Measurements from ENCODE around the gene PIGQ.

PIGQ gene

DNA sequence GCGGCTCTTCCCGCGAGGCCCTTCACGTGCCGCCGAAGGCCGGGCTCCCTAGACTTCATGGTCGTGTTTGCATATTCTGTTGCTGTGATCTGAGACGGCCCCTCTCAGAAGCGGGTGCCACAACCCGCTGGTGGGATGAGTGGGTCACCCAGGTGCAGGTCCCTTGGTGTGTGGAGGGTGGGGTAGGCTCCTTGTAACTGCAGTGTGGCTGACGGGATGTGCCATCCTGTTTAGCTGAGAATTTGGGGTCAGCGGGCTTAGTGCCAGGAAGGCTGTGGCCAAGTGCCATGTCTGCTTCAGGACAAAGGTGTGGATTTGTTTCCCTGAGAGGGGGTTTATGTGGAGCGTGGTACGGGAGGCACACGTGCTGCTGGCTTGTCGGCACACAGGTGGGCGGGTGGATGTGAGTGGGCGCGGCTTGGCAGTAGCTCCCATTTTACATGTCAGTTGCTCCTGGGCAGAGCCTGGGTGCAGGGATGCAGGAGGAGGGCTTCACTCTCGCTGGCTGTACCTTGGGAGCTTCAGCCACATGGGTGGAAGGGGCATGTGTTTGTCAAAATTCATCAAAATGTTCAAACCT lies 51.8 kb downstream of the PIGQ start:
- Histone ChIP-seq H3K9ac (ENCODE audit: insufficient read length, low read depth) (no peak overlapping the region), H3K9me3 (ENCODE audit: insufficient read depth, low read length) (no peaks in the 10 kb centered on the region), H3K4me1 (ENCODE audit: insufficient read depth, insufficient read length) (peaks cover 36% of the 10 kb centered on the region), H3K27me3 (ENCODE audit: insufficient read depth, insufficient read length) (no peaks in the 10 kb centered on the region), H3K4me3 (ENCODE audit: insufficient read length, low read depth) (no peak overlapping the region), H3K36me3 (ENCODE audit: insufficient read depth, insufficient read length, low read length) (peaks cover 13% of the 10 kb centered on the region)
- no peak for TF ChIP-seq YY1 (IDR thresholded peaks at IDR 0.05; ENCODE audit: insufficient read depth, insufficient read length)
- no peak for TF ChIP-seq SUZ12 (IDR thresholded peaks at IDR 0.05; ENCODE audit: extremely low read depth, insufficient read depth, insufficient read length)
- no peak for DNase-seq (ENCODE audit: low read depth, low spot score)

GRCh38 chr16:622920-623280 lies 53.1 kb downstream of the PIGQ start:
- peak overlapping the region; percentile 21 for H3K9ac ChIP-seq (ENCODE audit: insufficient read length, low read depth)

DNA sequence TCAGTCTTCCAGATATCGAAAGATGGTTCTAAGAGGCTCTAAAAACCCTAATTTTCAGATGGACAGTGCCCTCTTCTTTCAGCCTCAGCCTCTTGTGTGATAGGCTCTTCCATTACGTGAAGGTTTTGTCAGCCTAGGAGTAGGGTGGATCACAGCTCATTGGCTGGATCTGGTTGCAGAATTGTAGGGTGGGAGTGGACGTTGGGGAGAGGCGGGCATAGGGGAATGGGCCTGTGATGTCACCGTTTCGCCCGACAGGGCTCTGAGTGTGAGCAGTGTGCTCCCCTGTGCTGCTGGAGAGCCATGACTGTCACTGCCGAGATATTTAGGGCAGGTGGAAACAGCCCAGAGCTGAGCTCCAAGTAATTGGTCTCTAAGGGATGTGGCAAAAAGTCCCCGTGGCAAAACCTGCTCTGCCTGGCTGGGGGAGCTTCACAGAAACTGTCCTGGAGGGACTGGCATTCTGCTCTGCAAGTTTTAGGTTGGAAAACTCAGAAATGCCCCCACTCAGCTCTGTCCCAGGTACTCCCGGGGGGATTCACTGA lies 54.8 kb downstream of the PIGQ start:
- Histone ChIP-seq H3K4me3 (ENCODE audit: insufficient read length, low read depth) (no peak overlapping the region), H3K36me3 (ENCODE audit: insufficient read depth, insufficient read length, low read length) (peaks cover 27% of the 10 kb centered on the region), H3K4me1 (ENCODE audit: insufficient read depth, insufficient read length) (peaks cover 58% of the 10 kb centered on the region), H3K9ac (ENCODE audit: insufficient read length, low read depth) (peak overlapping the region; percentile 22), H3K9me3 (ENCODE audit: insufficient read depth, low read length) (no peaks in the 10 kb centered on the region), H3K27me3 (ENCODE audit: insufficient read depth, insufficient read length) (no peaks in the 10 kb centered on the region)
- TF ChIP-seq SUZ12 (IDR thresholded peaks at IDR 0.05; ENCODE audit: extremely low read depth, insufficient read depth, insufficient read length) (no peak), YY1 (IDR thresholded peaks at IDR 0.05; ENCODE audit: insufficient read depth, insufficient read length) (no peak), ZNF274 (IDR thresholded peaks at IDR 0.05; ENCODE audit: low read depth, low read length) (no peak)
- no peak for DNase-seq (ENCODE audit: low read depth, low spot score)

More at GRCh38 chr16:622920-623280, 53.1 kb downstream of the PIGQ start:
- TF ChIP-seq YY1 (IDR thresholded peaks at IDR 0.05; ENCODE audit: insufficient read depth, insufficient read length), result no peak
- no peak for TF ChIP-seq ZNF274 (IDR thresholded peaks at IDR 0.05; ENCODE audit: low read depth, low read length)
- TF ChIP-seq SUZ12 (IDR thresholded peaks at IDR 0.05; ENCODE audit: extremely low read depth, insufficient read depth, insufficient read length), result no peak
- no peak for DNase-seq (ENCODE audit: low read depth, low spot score)
- peaks cover 18% of the 10 kb centered on the region for H3K36me3 ChIP-seq (ENCODE audit: insufficient read depth, insufficient read length, low read length)
- no peaks in the 10 kb centered on the region for H3K9me3 ChIP-seq (ENCODE audit: insufficient read depth, low read length)
- no peak overlapping the region for H3K4me3 ChIP-seq (ENCODE audit: insufficient read length, low read depth)
- no peaks in the 10 kb centered on the region for H3K27me3 ChIP-seq (ENCODE audit: insufficient read depth, insufficient read length)
- peaks cover 44% of the 10 kb centered on the region for H3K4me1 ChIP-seq (ENCODE audit: insufficient read depth, insufficient read length)

- no peak for TF ChIP-seq ZNF274 (IDR thresholded peaks at IDR 0.05; ENCODE audit: low read depth, low read length)
- no peak for TF ChIP-seq YY1 (IDR thresholded peaks at IDR 0.05; ENCODE audit: insufficient read depth, insufficient read length)
- no peak for TF ChIP-seq SUZ12 (IDR thresholded peaks at IDR 0.05; ENCODE audit: extremely low read depth, insufficient read depth, insufficient read length)
- no peak overlapping the region for H3K4me3 ChIP-seq (ENCODE audit: insufficient read length, low read depth)
- no peaks in the 10 kb centered on the region for H3K27me3 ChIP-seq (ENCODE audit: insufficient read depth, insufficient read length)
- H3K36me3 ChIP-seq (ENCODE audit: insufficient read depth, insufficient read length, low read length), result peaks cover 27% of the 10 kb centered on the region
- no peaks in the 10 kb centered on the region for H3K9me3 ChIP-seq (ENCODE audit: insufficient read depth, low read length)
- peak overlapping the region; percentile 22 for H3K9ac ChIP-seq (ENCODE audit: insufficient read length, low read depth)
- peaks cover 63% of the 10 kb centered on the region for H3K4me1 ChIP-seq (ENCODE audit: insufficient read depth, insufficient read length)
- no peak for DNase-seq (ENCODE audit: low read depth, low spot score)
Observed at GRCh38 chr16:625117-625976, 55.6 kb downstream of the PIGQ start.

DNA sequence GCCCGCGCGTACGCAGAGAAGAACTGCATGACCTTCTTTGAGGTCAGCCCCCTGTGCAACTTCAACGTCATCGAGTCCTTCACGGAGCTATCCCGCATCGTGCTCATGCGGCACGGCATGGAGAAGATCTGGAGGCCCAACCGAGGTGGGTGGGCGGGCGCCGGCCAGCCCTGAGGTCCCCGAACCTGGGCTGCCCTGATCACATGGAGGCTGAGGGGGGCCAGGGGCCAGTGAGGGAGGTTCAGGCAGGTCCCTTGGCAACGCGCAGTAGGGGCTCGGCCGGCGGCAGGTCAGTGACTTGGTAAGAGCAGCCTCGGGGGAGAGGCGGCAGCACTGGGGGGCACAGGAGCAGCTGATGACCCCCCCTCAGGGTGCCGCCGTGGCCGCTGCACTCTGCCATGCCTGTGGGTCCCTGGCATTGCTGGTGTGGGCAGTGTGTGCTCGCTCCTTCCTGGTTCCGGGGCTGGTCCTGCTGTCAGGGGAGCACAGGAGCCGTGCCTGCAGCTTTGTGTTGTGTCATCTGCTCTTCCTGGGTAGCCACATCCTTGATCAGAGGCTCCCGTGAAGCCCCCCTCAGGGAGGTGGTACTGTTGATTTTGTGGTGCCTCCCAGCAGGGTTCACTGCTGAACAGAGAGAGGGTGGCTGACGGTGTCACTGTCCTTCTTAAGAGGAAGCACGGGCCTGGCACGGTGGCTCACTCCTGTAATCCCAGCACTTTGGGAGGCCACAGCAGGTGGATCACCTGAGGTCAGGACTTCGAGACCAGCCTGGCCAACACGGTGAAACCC lies 56.4 kb downstream of the PIGQ start:
- H3K9me3 ChIP-seq (ENCODE audit: insufficient read depth, low read length), result no peaks in the 10 kb centered on the region
- H3K27me3 ChIP-seq (ENCODE audit: insufficient read depth, insufficient read length), result no peaks in the 10 kb centered on the region
- no peak for DNase-seq (ENCODE audit: low read depth, low spot score)
- H3K4me3 ChIP-seq (ENCODE audit: insufficient read length, low read depth), result no peak overlapping the region
- no peak for TF ChIP-seq SUZ12 (IDR thresholded peaks at IDR 0.05; ENCODE audit: extremely low read depth, insufficient read depth, insufficient read length)
- TF ChIP-seq YY1 (IDR thresholded peaks at IDR 0.05; ENCODE audit: insufficient read depth, insufficient read length), result no peak
- TF ChIP-seq ZNF274 (IDR thresholded peaks at IDR 0.05; ENCODE audit: low read depth, low read length), result no peak
- H3K9ac ChIP-seq (ENCODE audit: insufficient read length, low read depth), result peak overlapping the region; percentile 11
- H3K4me1 ChIP-seq (ENCODE audit: insufficient read depth, insufficient read length), result peaks cover 69% of the 10 kb centered on the region
- peaks cover 27% of the 10 kb centered on the region for H3K36me3 ChIP-seq (ENCODE audit: insufficient read depth, insufficient read length, low read length)

DNA sequence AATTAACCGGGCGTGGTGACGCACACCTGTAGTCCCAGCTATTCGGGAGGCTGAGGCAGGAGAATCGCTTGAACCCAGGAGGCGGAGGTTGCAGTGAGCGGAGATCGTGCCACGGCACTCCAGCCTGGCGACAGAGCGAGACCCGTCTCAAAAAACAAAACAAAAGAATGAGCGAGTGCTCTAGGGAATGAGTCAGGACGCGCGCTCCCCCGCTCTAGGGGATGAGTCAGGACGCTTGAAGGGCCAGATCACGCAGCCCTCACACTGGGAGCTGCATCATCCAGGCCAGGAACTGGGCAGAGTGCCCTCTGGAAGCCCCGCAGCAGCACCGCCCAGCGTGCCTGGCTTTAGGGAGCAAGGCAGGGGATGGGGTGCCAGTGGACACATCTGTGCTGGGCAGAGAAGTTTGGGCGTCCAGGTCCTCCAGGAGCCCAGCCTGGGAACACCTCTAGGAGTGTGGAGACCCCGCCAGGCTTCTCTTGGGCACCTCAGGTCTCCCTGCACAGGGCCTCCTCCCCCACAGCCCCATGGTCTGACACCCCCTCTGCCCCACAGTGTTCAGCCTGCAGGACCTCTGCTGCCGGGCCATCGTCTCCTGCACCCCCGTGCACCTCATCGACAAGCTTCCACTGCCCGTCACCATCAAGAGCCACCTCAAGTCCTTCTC lies 57.2 kb downstream of the PIGQ start:
- Histone ChIP-seq H3K36me3 (ENCODE audit: insufficient read depth, insufficient read length, low read length) (peaks cover 27% of the 10 kb centered on the region), H3K4me3 (ENCODE audit: insufficient read length, low read depth) (no peak overlapping the region), H3K27me3 (ENCODE audit: insufficient read depth, insufficient read length) (no peaks in the 10 kb centered on the region), H3K9ac (ENCODE audit: insufficient read length, low read depth) (peak overlapping the region; percentile 46), H3K9me3 (ENCODE audit: insufficient read depth, low read length) (no peaks in the 10 kb centered on the region), H3K4me1 (ENCODE audit: insufficient read depth, insufficient read length) (peaks cover 66% of the 10 kb centered on the region)
- no peak for DNase-seq (ENCODE audit: low read depth, low spot score)
- TF ChIP-seq YY1 (IDR thresholded peaks at IDR 0.05; ENCODE audit: insufficient read depth, insufficient read length) (no peak), ZNF274 (IDR thresholded peaks at IDR 0.05; ENCODE audit: low read depth, low read length) (no peak), SUZ12 (IDR thresholded peaks at IDR 0.05; ENCODE audit: extremely low read depth, insufficient read depth, insufficient read length) (no peak)

All from NT2/D1 (cell line).